Tibial nerve (tissue), 3 donors: Measurements from ENCODE around the gene TBC1D10B.

Experiments used
- POLR2A ChIP-seq, 2 donors: fragments of 450-650 bp; IDR thresholded peaks; one replicate each; pipeline ENCODE4 v1.6.1; 2017; ENCODE audit warnings: antibody characterized with exemption in 2 of 2, mild to moderate bottlenecking in 2 of 2, moderate library complexity in 2 of 2
- TF ChIP-seq, protein P1 (sequence below), 5 experiments: fragments of 200-600 bp in 3 of 5; fragments of 450-650 bp in 2 of 5; sonication (generic) in 3 of 5; IDR thresholded peaks; one replicate each; pipeline ENCODE4 v1.5.1; 2016 to 2019; ENCODE audit warnings: antibody characterized with exemption in 5 of 5, mild to moderate bottlenecking in 3 of 5, moderate library complexity in 2 of 5

DNA sequence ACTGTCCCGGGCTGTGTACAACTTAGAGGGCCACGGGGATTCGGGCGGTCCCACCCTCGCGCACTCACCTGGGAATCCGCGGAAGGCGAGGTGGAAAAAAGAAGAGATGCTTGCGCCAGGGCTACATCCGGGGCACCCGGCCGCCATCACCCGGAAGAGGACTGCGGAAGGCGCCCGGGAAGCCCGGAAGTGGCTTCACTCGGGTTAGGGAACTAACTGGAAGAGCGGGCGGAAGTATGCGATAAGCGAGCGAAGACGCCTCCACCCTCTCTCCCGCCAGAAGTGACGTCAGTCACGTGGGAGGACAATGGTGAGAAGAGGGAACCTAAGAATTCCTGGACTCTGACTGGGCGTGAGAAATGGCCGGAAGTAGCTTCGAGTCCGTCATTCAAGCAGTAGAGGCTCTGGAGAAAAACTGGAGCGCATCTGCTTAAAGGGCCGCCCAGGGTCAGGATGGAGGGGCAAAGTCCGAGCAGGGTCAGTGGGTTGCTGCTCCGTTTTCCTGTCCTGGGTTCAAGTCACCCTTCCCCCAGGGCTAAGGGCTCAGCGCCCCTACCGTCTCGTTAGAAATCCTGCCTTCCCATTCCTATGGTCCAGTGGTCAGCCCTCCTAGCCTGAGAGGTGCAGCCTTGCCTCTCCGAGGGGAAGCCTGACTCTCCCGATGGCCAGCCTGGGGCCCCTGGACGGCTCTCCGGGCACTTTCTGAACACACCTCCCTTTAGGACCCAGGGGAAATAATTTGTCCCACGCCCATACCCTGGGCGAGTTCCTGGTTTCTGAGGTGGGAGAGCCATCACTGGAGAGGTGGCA lies 14.9 kb downstream of the TBC1D10B start, which contains the start of gene CD2BP2:
- TF ChIP-seq, protein P1, sequence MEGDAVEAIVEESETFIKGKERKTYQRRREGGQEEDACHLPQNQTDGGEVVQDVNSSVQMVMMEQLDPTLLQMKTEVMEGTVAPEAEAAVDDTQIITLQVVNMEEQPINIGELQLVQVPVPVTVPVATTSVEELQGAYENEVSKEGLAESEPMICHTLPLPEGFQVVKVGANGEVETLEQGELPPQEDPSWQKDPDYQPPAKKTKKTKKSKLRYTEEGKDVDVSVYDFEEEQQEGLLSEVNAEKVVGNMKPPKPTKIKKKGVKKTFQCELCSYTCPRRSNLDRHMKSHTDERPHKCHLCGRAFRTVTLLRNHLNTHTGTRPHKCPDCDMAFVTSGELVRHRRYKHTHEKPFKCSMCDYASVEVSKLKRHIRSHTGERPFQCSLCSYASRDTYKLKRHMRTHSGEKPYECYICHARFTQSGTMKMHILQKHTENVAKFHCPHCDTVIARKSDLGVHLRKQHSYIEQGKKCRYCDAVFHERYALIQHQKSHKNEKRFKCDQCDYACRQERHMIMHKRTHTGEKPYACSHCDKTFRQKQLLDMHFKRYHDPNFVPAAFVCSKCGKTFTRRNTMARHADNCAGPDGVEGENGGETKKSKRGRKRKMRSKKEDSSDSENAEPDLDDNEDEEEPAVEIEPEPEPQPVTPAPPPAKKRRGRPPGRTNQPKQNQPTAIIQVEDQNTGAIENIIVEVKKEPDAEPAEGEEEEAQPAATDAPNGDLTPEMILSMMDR (IDR thresholded peaks at IDR 0.05), result no peak
- peak; percentile 42 to 67 for TF ChIP-seq POLR2A (IDR thresholded peaks at IDR 0.05)
